Hypothalamus (tissue), 51 donors: ENCODE measurements around the gene UBA1.

ENCODE experiments used
- DNase-seq, 51 donors: peaks; one replicate each; lab custom pipeline; 2025; lab: John Stamatoyannopoulos, UW

UBA1 gene

GRCh38 chrX:47209508-47210238, 16.0 kb downstream of the UBA1 start:
- peak in 4 of 51 donors; percentile 1 to 15 (median 3) for DNase-seq

DNA sequence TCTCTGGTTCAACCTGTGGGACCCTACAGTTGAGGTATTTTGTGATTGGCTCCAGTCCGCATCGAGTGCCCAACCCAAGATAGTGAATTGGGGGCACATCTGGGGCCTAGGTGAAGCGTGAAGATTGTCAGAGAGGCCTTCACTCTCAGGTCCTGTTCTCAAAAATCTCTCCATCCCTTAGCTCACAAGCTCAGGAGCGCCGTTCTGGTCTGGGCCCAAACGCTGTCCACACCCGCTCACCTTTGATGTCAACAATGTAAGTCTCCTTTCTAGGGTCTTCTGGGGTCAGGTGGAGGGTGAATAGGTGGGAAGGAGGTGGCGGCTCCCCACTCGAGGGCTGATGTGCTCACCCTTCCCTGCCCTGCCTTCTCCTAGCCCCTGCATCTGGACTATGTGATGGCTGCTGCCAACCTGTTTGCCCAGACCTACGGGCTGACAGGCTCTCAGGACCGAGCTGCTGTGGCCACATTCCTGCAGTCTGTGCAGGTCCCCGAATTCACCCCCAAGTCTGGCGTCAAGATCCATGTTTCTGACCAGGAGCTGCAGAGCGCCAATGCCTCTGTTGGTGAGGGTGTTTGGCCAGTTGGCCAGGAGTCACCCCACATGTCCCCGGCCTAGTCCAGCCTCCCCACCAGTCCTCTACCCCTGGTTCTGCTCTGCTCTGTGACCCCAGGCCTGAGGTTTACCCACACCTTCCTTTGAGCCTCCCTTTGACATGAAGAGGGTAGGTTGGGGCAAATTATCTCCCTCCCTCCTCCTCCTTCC, 17.2 kb downstream of the UBA1 start:
- no peak for DNase-seq

DNA sequence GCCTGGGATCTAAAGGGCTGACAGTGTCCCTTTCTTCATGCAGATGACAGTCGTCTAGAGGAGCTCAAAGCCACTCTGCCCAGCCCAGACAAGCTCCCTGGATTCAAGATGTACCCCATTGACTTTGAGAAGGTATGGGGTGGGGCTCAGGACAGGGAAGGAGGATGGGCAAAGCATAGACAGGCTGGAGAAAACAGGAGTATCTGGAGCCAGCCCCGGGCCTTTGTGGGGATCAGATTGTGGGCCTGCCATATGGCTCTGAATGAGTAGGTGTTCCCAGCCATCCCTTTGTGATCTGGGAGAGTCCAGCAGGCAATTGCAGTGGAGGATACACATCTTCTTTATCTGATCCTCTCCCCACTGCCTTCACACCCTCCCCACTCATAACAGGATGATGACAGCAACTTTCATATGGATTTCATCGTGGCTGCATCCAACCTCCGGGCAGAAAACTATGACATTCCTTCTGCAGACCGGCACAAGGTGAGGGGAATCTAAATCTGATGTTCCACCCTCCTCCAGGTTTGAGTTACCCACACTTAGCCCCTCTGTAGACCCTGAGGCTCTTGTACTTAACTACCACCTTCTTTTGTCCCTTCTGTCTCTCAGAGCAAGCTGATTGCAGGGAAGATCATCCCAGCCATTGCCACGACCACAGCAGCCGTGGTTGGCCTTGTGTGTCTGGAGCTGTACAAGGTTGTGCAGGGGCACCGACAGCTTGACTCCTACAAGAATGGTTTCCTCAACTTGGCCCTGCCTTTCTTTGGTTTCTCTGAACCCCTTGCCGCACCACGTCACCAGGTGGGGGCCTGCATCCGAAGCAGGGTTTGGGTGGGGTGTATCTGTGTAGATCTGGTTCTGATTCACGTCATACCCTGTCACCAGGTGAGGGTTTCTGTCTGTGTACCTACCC, 19.0 kb downstream of the UBA1 start:
- no peak for DNase-seq

GRCh38 chrX:47214435-47215077, 20.9 kb downstream of the UBA1 start:
- DNase-seq = no peak

- no peak for DNase-seq
These were observed 21.8 kb downstream of the UBA1 start for GRCh38 chrX:47215291-47215900.

DNA sequence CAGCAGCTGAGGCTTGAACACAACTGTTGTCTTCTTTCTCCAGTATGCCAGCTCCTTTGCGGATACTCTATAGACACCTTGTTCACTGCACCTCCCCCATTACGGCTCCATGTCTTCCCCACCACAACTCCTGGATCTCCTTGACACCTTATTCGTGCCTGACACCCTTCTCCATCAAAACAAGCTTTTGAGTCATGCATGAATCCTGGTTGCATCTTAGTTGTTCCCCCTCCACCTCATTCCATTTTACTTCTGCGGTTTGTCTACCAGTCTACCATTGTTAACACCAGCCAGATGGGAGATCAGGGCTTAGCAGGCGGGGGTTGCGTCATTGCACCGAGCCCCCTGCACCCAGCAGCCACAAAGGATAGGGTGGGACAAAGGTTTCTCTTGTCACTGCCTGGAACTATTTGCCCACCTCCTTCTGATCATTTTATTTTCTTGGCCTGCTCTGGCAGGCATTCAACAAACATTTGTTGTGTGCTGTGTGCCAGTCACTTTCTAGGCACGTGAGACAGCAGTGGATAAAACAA, 22.8 kb downstream of the UBA1 start:
- no peak for DNase-seq

DNA sequence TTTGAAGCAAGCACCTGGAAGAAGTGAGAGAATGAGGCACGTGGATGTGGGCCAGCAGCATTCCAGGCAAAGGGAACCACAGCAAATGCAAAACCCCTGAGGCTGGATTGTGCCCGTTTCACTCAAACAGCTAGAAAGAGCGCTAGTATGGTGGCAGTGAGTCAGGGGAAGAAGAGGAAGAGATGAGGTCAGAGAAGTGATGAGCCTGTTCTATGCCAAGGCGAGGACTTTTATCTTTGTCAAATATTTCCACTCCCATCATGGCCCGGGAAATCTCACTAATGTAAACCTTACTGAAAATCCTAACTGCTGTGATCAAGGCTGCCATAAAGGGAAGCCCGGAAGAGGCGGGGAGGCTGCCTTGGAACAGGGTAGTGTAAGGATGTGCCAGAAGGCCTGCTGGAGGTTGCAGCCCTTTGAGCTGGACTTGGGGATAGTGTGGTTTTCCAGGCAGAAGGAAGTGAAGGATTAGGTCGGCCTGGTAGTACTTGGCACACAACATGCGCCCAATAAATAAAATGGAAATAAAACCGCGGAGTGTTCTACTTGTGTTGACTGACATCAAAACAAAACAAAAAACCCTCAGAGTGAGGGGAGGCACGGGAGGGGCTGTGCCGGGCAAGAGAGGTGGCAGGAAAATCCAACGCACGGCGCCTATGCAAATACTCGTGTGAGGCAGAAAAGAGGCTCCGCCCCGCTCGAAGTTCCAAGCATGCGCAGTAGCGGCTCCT, 23.7 kb downstream of the UBA1 start:
- peak in 2 of 51 donors; percentile 43 to 63 for DNase-seq

- peak; percentile 64 to 97 (median 88) for DNase-seq
These were observed 24.2 kb downstream of the UBA1 start for GRCh38 chrX:47217852-47218279.

- DNase-seq = peak in 49 of 51 donors; percentile 20 to 91 (median 66)
These were observed 24.8 kb downstream of the UBA1 start, which contains the start of gene CDK16 for GRCh38 chrX:47218280-47218919. CDK16 (plus strand) TSS chrX:47218681; CDS start chrX:47223558, 4,877 bp downstream.

GRCh38 chrX:47218920-47219815, 25.5 kb downstream of the UBA1 start:
- peak in 24 of 51 donors; percentile 0 to 45 (median 11) for DNase-seq

GRCh38 chrX:47221756-47222155, 28.1 kb downstream of the UBA1 start:
- no peak for DNase-seq

- no peak for DNase-seq
These were observed 29.2 kb downstream of the UBA1 start for GRCh38 chrX:47222751-47223350.

DNA sequence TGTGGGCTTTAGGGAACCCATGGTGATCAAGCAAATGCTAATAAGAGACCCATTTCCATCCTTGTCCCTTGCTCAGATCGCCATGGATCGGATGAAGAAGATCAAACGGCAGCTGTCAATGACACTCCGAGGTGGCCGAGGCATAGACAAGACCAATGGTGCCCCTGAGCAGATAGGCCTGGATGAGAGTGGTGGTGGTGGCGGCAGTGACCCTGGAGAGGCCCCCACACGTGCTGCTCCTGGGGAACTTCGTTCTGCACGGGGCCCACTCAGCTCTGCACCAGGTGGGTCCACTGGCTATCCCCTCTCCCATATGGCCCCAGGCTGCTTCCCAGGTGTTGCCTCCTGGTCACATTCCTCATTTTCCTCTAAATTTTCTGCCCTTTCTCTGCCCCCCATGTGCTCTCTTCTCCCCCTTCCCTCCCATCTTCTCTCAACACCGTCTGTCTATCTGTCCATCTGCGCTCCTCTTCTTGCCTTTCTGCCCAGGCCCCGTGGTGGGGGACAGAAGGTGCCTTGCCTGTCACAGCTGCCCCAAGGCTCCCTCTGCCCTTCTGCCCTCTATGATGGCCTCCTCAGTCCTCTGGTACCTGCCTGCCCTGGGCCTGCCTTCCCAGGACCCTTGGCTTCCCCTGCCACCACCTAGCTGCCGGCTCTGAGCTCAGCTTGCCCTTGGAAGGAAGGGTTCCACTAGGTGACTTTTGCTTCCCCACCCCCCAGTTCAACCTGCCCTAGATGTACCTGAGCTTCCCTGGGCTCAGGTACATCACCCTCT, 30.0 kb downstream of the UBA1 start:
- DNase-seq = no peak

- DNase-seq = no peak
These were observed 30.8 kb downstream of the UBA1 start for GRCh38 chrX:47224266-47224895.

DNA sequence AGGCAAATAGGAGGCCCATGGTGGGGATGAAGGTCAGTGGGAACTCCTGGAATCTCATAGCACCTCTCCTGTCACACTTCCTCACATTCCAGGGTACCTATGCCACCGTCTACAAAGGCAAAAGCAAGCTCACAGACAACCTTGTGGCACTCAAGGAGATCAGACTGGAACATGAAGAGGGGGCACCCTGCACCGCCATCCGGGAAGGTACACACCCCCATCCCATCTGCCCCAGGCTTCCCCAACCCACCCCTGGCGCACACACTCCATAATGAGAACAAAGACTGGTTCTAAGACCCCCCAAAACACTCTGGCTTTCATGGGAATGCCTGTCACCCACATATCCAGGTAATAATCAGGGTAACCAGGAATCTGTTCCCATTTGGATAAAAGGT, 31.3 kb downstream of the UBA1 start:
- no peak for DNase-seq

DNA sequence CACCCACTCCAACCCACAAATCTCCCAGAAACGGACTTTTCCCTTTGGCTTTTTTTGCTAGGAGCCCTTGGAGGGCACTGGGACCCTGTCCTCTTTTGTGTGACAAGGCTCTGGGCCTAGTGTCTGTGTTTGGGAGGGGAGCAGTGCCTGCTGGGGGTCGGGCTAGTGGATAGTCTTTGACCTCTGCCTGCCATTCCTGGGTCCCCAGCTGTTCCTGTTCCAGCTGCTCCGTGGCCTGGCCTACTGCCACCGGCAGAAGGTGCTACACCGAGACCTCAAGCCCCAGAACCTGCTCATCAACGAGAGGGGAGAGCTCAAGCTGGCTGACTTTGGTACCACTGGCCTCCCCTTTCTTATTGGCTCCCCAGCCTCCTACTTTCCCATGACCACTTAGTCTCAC, 32.4 kb downstream of the UBA1 start:
- DNase-seq = no peak
